GM12872 (cell line): ENCODE results near the gene STAG1.

Source experiments
- TF ChIP-seq, protein P1 (sequence below): IDR thresholded peaks from 3 replicates; pipeline ENCODE4 v1.5.1; 2011; ENCODE audit warnings: low read depth, mild to moderate bottlenecking, low read length, moderate library complexity; ENCODE audit not compliant: insufficient read depth

STAG1 gene

DNA sequence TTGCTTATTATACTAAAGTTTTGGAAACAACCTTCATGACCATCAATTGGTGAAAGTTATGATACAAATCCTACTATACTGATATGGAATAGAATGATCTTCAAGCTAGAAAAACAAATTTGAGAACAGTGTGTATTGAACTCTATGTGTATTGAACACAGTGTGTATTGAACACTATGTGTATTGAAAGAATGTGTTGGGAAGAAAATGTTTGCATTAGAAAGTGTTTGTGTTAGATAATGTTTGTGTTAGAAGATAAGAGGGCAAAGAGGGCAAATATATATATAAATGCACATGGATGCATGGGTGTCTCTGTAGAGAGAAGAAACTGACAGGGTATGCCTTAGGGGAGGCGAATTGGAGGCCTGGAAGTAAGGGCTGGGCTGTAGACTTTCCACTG, 459.7 kb downstream of the STAG1 start:
- TF ChIP-seq, protein P1, sequence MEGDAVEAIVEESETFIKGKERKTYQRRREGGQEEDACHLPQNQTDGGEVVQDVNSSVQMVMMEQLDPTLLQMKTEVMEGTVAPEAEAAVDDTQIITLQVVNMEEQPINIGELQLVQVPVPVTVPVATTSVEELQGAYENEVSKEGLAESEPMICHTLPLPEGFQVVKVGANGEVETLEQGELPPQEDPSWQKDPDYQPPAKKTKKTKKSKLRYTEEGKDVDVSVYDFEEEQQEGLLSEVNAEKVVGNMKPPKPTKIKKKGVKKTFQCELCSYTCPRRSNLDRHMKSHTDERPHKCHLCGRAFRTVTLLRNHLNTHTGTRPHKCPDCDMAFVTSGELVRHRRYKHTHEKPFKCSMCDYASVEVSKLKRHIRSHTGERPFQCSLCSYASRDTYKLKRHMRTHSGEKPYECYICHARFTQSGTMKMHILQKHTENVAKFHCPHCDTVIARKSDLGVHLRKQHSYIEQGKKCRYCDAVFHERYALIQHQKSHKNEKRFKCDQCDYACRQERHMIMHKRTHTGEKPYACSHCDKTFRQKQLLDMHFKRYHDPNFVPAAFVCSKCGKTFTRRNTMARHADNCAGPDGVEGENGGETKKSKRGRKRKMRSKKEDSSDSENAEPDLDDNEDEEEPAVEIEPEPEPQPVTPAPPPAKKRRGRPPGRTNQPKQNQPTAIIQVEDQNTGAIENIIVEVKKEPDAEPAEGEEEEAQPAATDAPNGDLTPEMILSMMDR, result no peak

- TF ChIP-seq, protein P1, result no peak
Measured at GRCh38 chr3:136291302-136291701, 460.9 kb downstream of the STAG1 start.
